NB4 (cell line): ENCODE data around the gene BBS4.

Experiments used
- CTCF ChIP-seq: IDR thresholded peaks from one replicate; pipeline ENCODE4 v1.5.1; 2012; ENCODE audit warnings: low read depth, low read length
- MAX ChIP-seq: IDR thresholded peaks from 2 replicates; pipeline ENCODE4 v1.6.1; 2011; ENCODE audit warnings: low read depth, low read length
- MYC ChIP-seq: IDR thresholded peaks from 2 replicates; pipeline ENCODE4 v1.6.1; 2011; ENCODE audit warnings: low read depth, low read length
- POLR2A ChIP-seq: IDR thresholded peaks from 2 replicates; pipeline ENCODE4 v1.6.1; 2011; ENCODE audit warnings: mild to moderate bottlenecking; ENCODE audit not compliant: insufficient read length; ENCODE audit errors: extremely low read depth

- no peak for TF ChIP-seq CTCF
- TF ChIP-seq POLR2A: no peak
- no peak for TF ChIP-seq MYC
- no peak for TF ChIP-seq MAX
Observed at GRCh38 chr15:72700076-72700475, 14.1 kb downstream of the BBS4 start.
